HFFc6 (cell line): ENCODE measurements around the gene HECTD3. TPM values are rescaled to one million over a fixed set of nuclear protein-coding genes. Genes with fewer than 3 reads are reported as not detected.

Experiments
- DNase-seq: peaks from one replicate; pipeline ENCODE4 v3.0.0-alpha.2; 2018
- H3K27ac Mint-ChIP-seq: 2 replicates; pipeline ENCODE4 v1.8.0; 2020; ENCODE audit warnings: mild to moderate bottlenecking, mixed read lengths
- H3K27me3 Mint-ChIP-seq: 2 replicates; pipeline ENCODE4 v1.8.0; 2021; ENCODE audit warnings: mild to moderate bottlenecking, moderate library complexity, mixed read lengths; ENCODE audit not compliant: insufficient read depth
- H3K36me3 Mint-ChIP-seq: 2 replicates; pipeline ENCODE4 v1.8.0; 2021; ENCODE audit warnings: low read depth, mixed read lengths
- H3K4me1 Mint-ChIP-seq: 2 replicates; pipeline ENCODE4 v1.8.0; 2020; ENCODE audit warnings: low read depth, mixed read lengths
- H3K4me3 Mint-ChIP-seq: 2 replicates; pipeline ENCODE4 v1.8.0; 2020; ENCODE audit warnings: mild to moderate bottlenecking, moderate library complexity, mixed read lengths
- H3K9me3 Mint-ChIP-seq: 2 replicates; pipeline ENCODE4 v1.8.0; 2020; ENCODE audit warnings: mild to moderate bottlenecking, mixed read lengths
- total RNA-seq, 6 experiments: library from RNA; stranded (reverse); fragmentation: NEBNext Ultra II Directional; extraction: Animal tissue kit (Norgen Biotek cat#: 25700); gene quantifications; 2 replicates in 1 of 6; 3 replicates in 5 of 6; pipeline ENCODE4 v1.2.3, GENCODE V29; 2021
- TF ChIP-seq, protein P1 (sequence below): fragments of 200-600 bp; sonication (generic); IDR thresholded peaks from 2 replicates; pipeline ENCODE4 v1.5.0; 2021; ENCODE audit warnings: antibody characterized with exemption, mild to moderate bottlenecking

The HECTD3 gene
- total RNA-seq, 6 experiments from 2014 or later = 27.8 to 33.3 (median 31.5) TPM

GRCh38 chr1:45001011-45001481 is 10.1 kb downstream of the HECTD3 start:
- no peaks in the 10 kb centered on the region; the same call in 1 of the 2 replicates for H3K27me3 Mint-ChIP-seq
- TF ChIP-seq, protein P1, sequence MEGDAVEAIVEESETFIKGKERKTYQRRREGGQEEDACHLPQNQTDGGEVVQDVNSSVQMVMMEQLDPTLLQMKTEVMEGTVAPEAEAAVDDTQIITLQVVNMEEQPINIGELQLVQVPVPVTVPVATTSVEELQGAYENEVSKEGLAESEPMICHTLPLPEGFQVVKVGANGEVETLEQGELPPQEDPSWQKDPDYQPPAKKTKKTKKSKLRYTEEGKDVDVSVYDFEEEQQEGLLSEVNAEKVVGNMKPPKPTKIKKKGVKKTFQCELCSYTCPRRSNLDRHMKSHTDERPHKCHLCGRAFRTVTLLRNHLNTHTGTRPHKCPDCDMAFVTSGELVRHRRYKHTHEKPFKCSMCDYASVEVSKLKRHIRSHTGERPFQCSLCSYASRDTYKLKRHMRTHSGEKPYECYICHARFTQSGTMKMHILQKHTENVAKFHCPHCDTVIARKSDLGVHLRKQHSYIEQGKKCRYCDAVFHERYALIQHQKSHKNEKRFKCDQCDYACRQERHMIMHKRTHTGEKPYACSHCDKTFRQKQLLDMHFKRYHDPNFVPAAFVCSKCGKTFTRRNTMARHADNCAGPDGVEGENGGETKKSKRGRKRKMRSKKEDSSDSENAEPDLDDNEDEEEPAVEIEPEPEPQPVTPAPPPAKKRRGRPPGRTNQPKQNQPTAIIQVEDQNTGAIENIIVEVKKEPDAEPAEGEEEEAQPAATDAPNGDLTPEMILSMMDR = no peak
- no peak overlapping the region for H3K27ac Mint-ChIP-seq
- H3K9me3 Mint-ChIP-seq = no peaks in the 10 kb centered on the region
- peaks cover 11% of the 10 kb centered on the region for H3K36me3 Mint-ChIP-seq
- no peak overlapping the region for H3K4me3 Mint-ChIP-seq
- H3K4me1 Mint-ChIP-seq = no peaks in the 10 kb centered on the region
- no peak for DNase-seq

GRCh38 chr1:44999232-44999631 is 11.9 kb downstream of the HECTD3 start:
- DNase-seq = no peak
- no peak overlapping the region for H3K27ac Mint-ChIP-seq
- H3K9me3 Mint-ChIP-seq = no peaks in the 10 kb centered on the region
- TF ChIP-seq, protein P1 = no peak
- H3K36me3 Mint-ChIP-seq = peaks cover 11% of the 10 kb centered on the region
- H3K4me3 Mint-ChIP-seq = no peak overlapping the region
- H3K4me1 Mint-ChIP-seq = no peaks in the 10 kb centered on the region
- no peaks in the 10 kb centered on the region; the same call in 1 of the 2 replicates for H3K27me3 Mint-ChIP-seq

DNA sequence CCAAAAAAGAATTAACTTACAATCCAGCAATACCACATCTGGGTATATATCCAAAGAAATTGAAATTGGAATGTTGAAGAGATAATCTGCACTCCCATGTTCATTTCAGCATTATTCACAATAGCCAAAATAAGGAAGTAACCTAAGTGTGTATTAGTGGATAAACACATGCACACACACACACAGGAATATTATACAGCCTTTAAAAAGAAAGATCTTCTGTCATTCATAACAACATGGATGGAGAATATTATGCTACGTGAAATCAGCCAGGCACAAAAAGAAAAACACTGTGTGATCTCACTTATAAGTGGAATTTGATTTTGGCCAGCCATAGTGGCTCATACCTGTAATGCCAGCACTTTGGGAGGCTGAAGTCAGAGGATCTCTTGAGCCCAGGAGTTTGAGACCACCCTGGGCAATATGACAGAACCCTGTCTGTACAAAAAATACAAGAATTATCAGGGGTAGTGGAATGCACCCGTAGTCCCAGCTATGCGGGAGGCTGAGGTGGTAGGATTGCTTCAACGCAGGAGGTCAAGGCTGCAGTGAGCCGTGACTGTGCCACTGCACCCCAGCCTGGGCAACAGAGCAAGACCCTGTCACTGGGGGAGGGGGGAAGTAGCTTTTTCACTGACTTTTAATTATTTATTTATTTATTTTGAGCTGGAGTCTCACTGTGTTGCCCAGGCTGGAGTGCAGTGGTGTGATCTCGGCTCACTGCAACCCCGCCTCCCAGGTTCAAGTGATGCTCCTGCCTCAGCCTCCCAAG is 15.5 kb downstream of the HECTD3 start:
- H3K36me3 Mint-ChIP-seq = no peaks in the 10 kb centered on the region
- no peaks in the 10 kb centered on the region for H3K4me1 Mint-ChIP-seq
- DNase-seq = no peak
- TF ChIP-seq, protein P1 = no peak
- H3K27ac Mint-ChIP-seq = no peak overlapping the region
- no peak overlapping the region for H3K4me3 Mint-ChIP-seq
- peaks cover 1% of the 10 kb centered on the region; the same call in 1 of the 2 replicates for H3K27me3 Mint-ChIP-seq
- H3K9me3 Mint-ChIP-seq = no peaks in the 10 kb centered on the region

DNA sequence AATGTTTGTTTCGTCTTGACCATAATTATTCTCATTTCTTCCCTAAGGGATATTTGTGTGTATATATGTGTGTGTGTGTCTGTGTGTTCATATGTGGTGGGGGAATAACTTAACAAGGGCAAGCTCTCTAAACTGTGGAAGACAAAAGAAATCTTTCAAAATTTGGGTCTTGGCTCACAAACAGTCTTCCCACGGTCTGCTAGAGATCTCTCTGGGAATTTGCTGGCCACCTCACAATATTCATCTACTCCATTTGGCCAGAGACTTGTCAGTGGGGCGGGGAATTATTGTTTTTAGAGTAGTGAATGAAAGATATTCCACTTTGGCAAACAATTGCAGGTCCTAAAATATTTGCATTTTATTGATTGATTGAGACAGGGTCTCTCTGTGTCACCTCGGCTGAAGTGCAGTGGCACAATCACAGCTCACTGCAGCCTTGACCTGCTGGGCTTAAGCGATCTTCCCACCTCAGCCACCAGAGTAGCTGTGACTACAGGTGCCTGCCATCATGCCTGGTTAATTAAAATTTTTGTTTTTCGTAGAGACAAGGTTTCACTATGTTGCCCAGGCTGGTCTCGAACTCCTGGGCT is 16.7 kb downstream of the HECTD3 start:
- Mint-ChIP-seq H3K36me3 (no peaks in the 10 kb centered on the region), H3K27ac (no peak overlapping the region), H3K27me3 (peaks cover 6% of the 10 kb centered on the region), H3K9me3 (no peaks in the 10 kb centered on the region), H3K4me3 (no peak overlapping the region), H3K4me1 (no peaks in the 10 kb centered on the region)
- TF ChIP-seq, protein P1 = no peak
- no peak for DNase-seq

DNA sequence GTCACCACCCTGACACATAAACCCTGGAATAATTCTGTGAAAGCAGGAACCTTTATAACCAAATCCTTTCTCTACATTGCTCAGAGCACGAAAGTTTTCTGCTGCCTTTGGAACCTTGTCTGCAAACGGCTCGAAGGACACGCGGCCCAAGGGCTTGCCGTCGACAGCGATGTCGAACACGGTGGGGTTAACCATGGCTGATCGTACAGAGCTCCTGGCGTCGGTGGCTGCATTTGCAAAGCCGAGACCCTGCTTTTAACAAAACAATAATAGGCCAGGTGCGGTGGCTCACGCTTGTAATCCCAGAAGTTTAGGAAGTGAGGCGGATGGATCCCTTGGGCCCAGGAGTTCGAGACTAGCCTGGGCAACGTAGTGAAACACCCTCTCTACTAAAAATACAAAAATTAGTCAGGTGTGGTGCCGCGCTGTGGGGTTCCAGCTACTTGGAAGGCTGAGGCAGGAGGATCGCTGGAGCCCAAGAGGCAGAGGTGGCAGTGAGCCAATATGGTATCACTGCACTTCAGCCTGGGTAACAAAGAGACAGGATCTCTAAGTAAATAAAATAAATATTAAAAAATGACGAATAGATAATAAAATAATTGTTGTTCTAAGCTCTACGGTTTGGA is 22.5 kb downstream of the HECTD3 start:
- Mint-ChIP-seq H3K36me3 (no peaks in the 10 kb centered on the region), H3K9me3 (no peaks in the 10 kb centered on the region), H3K4me3 (no peak overlapping the region), H3K27me3 (peaks cover 6% of the 10 kb centered on the region), H3K27ac (no peak overlapping the region), H3K4me1 (peaks cover 11% of the 10 kb centered on the region)
- no peak for DNase-seq
- TF ChIP-seq, protein P1 = no peak
